ENCODE results near the gene ZNF697. TPM values are rescaled to one million over a fixed set of nuclear protein-coding genes. Genes with fewer than 3 reads are reported as not detected.
A peak's percentile ranks its signal among the peaks of the same experiment; 100 is the strongest.

The ZNF697 gene
- total RNA-seq, 2 experiments from 2014 or later: 0.41 to 0.59 TPM

DNA sequence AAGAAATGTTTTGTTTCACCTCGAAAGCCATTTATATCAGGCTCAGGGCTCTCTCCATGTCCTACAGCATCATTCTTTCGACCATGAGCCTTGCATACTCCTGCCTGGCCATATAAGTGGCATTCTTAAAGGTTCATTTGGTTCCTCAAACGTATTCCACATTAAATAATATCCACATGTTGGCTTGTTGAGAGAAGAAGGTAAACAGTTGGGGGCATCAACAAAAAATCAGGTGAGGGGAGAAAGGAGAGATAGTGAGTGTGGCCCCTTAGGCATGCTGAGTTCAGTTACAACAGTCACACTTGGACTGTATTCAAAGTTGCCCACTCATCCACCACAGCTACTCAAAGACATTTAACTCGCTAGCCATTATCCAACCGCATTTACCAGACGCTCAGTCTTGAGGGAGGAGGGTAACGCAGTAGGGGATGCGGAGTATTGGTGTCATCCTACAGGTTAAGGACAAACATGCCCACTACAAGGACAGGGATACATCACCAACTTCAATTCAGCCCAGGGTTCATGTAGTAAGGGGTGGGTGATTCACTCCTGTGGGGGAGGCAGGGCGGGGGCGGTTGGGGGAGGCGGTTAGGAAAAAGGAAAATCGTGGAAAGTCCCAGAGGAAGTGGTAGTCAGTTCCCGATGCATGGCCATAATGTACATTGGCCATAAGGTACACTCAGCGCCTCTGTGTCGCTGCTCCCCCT is 1.4 kb downstream of the ZNF697 start:
- Mint-ChIP-seq H3K4me3 (peak overlapping the region; percentile 73), H3K36me3 (ENCODE audit: low read depth) (no peaks in the 10 kb centered on the region), H3K27me3 (ENCODE audit: low read depth) (peaks cover 63% of the 10 kb centered on the region), H3K27ac (no peak overlapping the region), H3K9me3 (peaks cover 3% of the 10 kb centered on the region), H3K4me1 (ENCODE audit: low read depth) (peaks cover 20% of the 10 kb centered on the region)
- CTCF ChIA-PET: interaction anchor here (1.2 to 2.1 kb wide), 2 partner anchors 28 to 29 kb away, joined by 3 to 15 read pairs; no protein-coding TSS in a partner anchor
- no peak for DNase-seq
- intact Hi-C loops (cut with micrococcal nuclease): no loop called here

GRCh38 chr1:119639109-119639508 is 9.0 kb downstream of the ZNF697 start:
- CTCF ChIA-PET: interaction anchor here (1.3 kb wide), 1 partner anchor 35 kb away, joined by 3 read pairs; no protein-coding TSS in a partner anchor
- H3K27me3 Mint-ChIP-seq (ENCODE audit: low read depth): peaks cover 28% of the 10 kb centered on the region
- no peak overlapping the region for H3K27ac Mint-ChIP-seq
- H3K36me3 Mint-ChIP-seq (ENCODE audit: low read depth): no peaks in the 10 kb centered on the region
- H3K4me3 Mint-ChIP-seq: no peak overlapping the region
- DNase-seq: no peak
- intact Hi-C loops (cut with micrococcal nuclease): no loop called here
- H3K9me3 Mint-ChIP-seq: peaks cover 4% of the 10 kb centered on the region
- H3K4me1 Mint-ChIP-seq (ENCODE audit: low read depth): no peaks in the 10 kb centered on the region

DNA sequence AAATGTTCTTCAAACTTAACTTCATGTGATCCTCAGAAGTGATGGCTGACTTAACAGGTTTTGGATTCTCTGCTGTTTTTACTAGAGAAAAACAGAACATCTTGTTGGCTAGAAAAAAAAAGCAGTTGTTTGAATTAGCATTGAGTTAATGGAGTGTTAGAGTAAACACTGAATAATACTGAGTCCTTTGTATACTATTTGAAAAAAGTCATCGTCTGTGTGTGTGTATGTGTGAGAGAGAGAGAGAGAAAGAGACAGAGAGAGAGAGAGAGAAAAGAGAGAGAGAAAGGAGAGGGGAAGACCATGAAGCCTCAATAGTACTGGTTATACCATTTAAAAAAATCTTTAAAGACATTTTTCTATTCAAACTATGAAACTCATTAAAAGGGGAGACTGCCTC is 10.4 kb downstream of the ZNF697 start:
- CTCF ChIA-PET: interaction anchor here (1.3 kb wide), 1 partner anchor 37 kb away, joined by 3 read pairs; no protein-coding TSS in a partner anchor
- no peaks in the 10 kb centered on the region for H3K36me3 Mint-ChIP-seq (ENCODE audit: low read depth)
- intact Hi-C loops (cut with micrococcal nuclease): no loop called here

DNA sequence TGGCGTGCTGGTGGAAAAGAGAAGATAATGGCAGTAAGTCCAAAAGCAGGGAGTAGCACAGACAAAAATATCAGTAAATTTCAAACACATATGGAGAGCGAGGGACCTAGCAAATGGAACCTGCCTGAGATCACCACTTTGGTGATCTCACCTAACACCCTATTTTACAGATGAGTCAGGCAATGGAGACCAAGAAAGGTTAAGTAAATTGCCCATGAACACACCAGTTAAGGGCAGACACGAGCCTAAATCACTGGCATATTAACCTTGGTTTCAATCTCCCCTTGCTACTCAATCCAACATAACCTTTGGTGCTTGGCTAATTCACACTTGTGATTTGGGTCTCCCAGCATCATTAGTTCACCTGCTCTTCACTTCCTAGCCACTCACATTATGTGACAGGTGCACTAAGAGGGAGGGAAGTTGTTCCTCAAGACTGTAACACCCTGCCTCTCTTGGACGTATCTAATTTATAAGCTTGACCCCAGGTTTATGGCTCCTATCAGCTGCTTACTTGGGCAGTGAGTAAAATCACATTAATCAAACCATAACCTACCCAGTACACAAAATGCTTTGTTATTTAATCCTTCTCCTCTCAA is 11.5 kb downstream of the ZNF697 start:
- Mint-ChIP-seq H3K4me1 (ENCODE audit: low read depth) (no peaks in the 10 kb centered on the region), H3K9me3 (no peaks in the 10 kb centered on the region), H3K36me3 (ENCODE audit: low read depth) (no peaks in the 10 kb centered on the region), H3K4me3 (no peak overlapping the region), H3K27me3 (ENCODE audit: low read depth) (peaks cover 33% of the 10 kb centered on the region), H3K27ac (no peak overlapping the region)
- no peak for DNase-seq
- CTCF ChIA-PET: no interaction called here
- intact Hi-C loops (cut with micrococcal nuclease): no loop called here

More for the DNA sequence above, 10.4 kb downstream of the ZNF697 start:
- Mint-ChIP-seq H3K9me3 (peaks cover 4% of the 10 kb centered on the region), H3K27me3 (ENCODE audit: low read depth) (peaks cover 31% of the 10 kb centered on the region), H3K27ac (no peak overlapping the region), H3K4me3 (no peak overlapping the region), H3K4me1 (ENCODE audit: low read depth) (no peaks in the 10 kb centered on the region)
- DNase-seq: no peak

- Mint-ChIP-seq H3K27me3 (ENCODE audit: low read depth) (peaks cover 36% of the 10 kb centered on the region), H3K9me3 (no peaks in the 10 kb centered on the region), H3K4me3 (no peak overlapping the region), H3K27ac (no peak overlapping the region), H3K4me1 (ENCODE audit: low read depth) (no peaks in the 10 kb centered on the region), H3K36me3 (ENCODE audit: low read depth) (no peaks in the 10 kb centered on the region)
- intact Hi-C loops (cut with micrococcal nuclease): no loop called here
- no peak for DNase-seq
- CTCF ChIA-PET: no interaction called here
Measured at GRCh38 chr1:119635811-119636390, 12.2 kb downstream of the ZNF697 start.

DNA sequence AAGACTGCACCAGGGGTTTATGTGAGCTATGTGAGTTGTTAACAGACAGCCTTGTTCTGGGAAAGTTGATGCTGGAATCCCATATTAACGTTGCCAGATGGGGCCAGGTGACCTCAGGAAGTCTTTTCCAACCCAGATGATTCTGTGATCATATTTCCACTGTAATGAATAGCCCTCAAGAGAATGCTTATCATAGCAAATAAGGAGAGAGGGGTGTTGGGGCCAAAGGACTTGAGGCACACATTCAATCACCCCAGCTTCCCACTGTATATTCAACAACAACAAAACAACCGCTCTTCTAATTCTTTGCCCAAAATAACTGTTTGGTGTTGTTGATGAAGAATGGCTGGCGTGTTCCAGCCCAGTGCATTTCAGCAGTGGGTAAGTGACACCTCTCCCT is 14.1 kb downstream of the ZNF697 start:
- H3K27me3 Mint-ChIP-seq (ENCODE audit: low read depth): peaks cover 49% of the 10 kb centered on the region
- no peaks in the 10 kb centered on the region for H3K36me3 Mint-ChIP-seq (ENCODE audit: low read depth)
- no peak for DNase-seq
- H3K4me3 Mint-ChIP-seq: no peak overlapping the region
- H3K27ac Mint-ChIP-seq: no peak overlapping the region
- CTCF ChIA-PET: interaction anchor here (0.5 kb wide), 1 partner anchor 117 kb away, joined by 3 read pairs; no protein-coding TSS in a partner anchor
- H3K4me1 Mint-ChIP-seq (ENCODE audit: low read depth): no peaks in the 10 kb centered on the region
- no peaks in the 10 kb centered on the region for H3K9me3 Mint-ChIP-seq
- intact Hi-C loops (cut with micrococcal nuclease): no loop called here

- Mint-ChIP-seq H3K4me3 (no peak overlapping the region), H3K36me3 (ENCODE audit: low read depth) (no peaks in the 10 kb centered on the region), H3K27me3 (ENCODE audit: low read depth) (peaks cover 52% of the 10 kb centered on the region), H3K27ac (no peak overlapping the region), H3K4me1 (ENCODE audit: low read depth) (no peaks in the 10 kb centered on the region), H3K9me3 (no peaks in the 10 kb centered on the region)
- CTCF ChIA-PET: no interaction called here
- intact Hi-C loops (cut with micrococcal nuclease): no loop called here
- DNase-seq: no peak
Measured at GRCh38 chr1:119633575-119633974, 14.5 kb downstream of the ZNF697 start.

GRCh38 chr1:119632841-119633240 is 15.2 kb downstream of the ZNF697 start:
- no peak overlapping the region for H3K4me3 Mint-ChIP-seq
- no peak for DNase-seq
- intact Hi-C loops (cut with micrococcal nuclease): no loop called here
- peaks cover 57% of the 10 kb centered on the region for H3K27me3 Mint-ChIP-seq (ENCODE audit: low read depth)
- H3K36me3 Mint-ChIP-seq (ENCODE audit: low read depth): no peaks in the 10 kb centered on the region
- no peaks in the 10 kb centered on the region for H3K4me1 Mint-ChIP-seq (ENCODE audit: low read depth)
- no peak overlapping the region for H3K27ac Mint-ChIP-seq
- CTCF ChIA-PET: no interaction called here
- H3K9me3 Mint-ChIP-seq: no peaks in the 10 kb centered on the region

DNA sequence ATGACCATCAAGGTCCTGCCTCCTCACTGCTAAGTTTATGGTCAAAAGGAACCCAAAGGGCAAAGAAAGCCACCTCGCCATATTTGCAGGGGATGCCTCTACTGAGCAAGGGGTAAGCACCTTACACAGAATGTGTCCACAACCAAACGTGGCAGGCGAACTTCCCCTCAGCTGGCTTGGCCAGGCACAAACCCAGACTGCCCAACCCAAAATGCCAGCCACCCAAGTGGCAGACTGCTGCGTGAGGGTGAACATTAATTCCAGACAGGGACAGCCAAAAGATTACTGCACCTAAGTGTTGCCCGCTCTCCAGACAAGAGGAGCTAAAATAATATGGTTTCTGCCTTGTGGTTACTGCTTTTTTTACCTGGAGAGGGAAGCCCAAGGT is 16.0 kb downstream of the ZNF697 start:
- no peak overlapping the region for H3K4me3 Mint-ChIP-seq
- no peaks in the 10 kb centered on the region for H3K4me1 Mint-ChIP-seq (ENCODE audit: low read depth)
- H3K27me3 Mint-ChIP-seq (ENCODE audit: low read depth): peaks cover 57% of the 10 kb centered on the region
- intact Hi-C loops (cut with micrococcal nuclease): no loop called here
- no peaks in the 10 kb centered on the region for H3K9me3 Mint-ChIP-seq
- CTCF ChIA-PET: no interaction called here
- DNase-seq: no peak
- no peak overlapping the region for H3K27ac Mint-ChIP-seq
- no peaks in the 10 kb centered on the region for H3K36me3 Mint-ChIP-seq (ENCODE audit: low read depth)

GRCh38 chr1:119631433-119632102 is 16.5 kb downstream of the ZNF697 start:
- Mint-ChIP-seq H3K36me3 (ENCODE audit: low read depth) (no peaks in the 10 kb centered on the region), H3K27me3 (ENCODE audit: low read depth) (peaks cover 57% of the 10 kb centered on the region), H3K4me1 (ENCODE audit: low read depth) (no peaks in the 10 kb centered on the region), H3K9me3 (no peaks in the 10 kb centered on the region), H3K4me3 (no peak overlapping the region), H3K27ac (no peak overlapping the region)
- CTCF ChIA-PET: no interaction called here
- intact Hi-C loops (cut with micrococcal nuclease): no loop called here
- DNase-seq: no peak

- CTCF ChIA-PET: no interaction called here
Measured at GRCh38 chr1:119631086-119631432, 17.0 kb downstream of the ZNF697 start.

DNA sequence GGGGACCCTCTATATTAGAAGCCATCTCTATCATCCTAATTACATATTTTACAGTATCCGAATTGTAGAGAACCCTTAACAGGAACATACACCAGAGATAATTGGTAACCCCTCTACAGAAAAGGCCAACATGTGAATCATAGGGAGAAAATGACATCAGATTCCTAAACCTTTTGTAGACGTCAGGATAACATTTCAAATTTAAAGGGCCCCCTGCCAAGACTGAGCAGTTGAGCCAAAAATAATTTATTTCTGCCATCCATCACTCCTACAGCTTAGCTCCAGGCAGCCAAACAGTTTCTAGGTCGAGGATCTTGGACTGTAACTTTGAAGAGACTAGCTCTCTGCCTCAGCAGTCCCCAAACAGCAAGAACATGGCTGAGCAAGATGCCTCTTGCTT is 21.2 kb downstream of the ZNF697 start:
- Mint-ChIP-seq H3K27ac (no peak overlapping the region), H3K9me3 (peaks cover 3% of the 10 kb centered on the region), H3K27me3 (ENCODE audit: low read depth) (peaks cover 27% of the 10 kb centered on the region), H3K4me1 (ENCODE audit: low read depth) (no peaks in the 10 kb centered on the region), H3K4me3 (no peak overlapping the region), H3K36me3 (ENCODE audit: low read depth) (peaks cover 3% of the 10 kb centered on the region)
- CTCF ChIA-PET: no interaction called here
- intact Hi-C loops (cut with micrococcal nuclease): no loop called here
- no peak for DNase-seq

More at GRCh38 chr1:119631086-119631432, 17.0 kb downstream of the ZNF697 start:
- intact Hi-C loops (cut with micrococcal nuclease): no loop called here
- no peak for DNase-seq
- no peak overlapping the region for H3K27ac Mint-ChIP-seq
- H3K9me3 Mint-ChIP-seq: no peaks in the 10 kb centered on the region
- no peaks in the 10 kb centered on the region for H3K4me1 Mint-ChIP-seq (ENCODE audit: low read depth)
- no peaks in the 10 kb centered on the region for H3K36me3 Mint-ChIP-seq (ENCODE audit: low read depth)
- H3K4me3 Mint-ChIP-seq: no peak overlapping the region
- H3K27me3 Mint-ChIP-seq (ENCODE audit: low read depth): peaks cover 57% of the 10 kb centered on the region

Data from activated naive CD4-positive, alpha-beta T cell treated with anti-CD3 and anti-CD28 coated beads for 36 hours (primary cell).